NT2/D1 (cell line): Measurements from ENCODE around the gene HOXC12.
A peak's percentile ranks its signal among the peaks of the same experiment; 100 is the strongest.

Source experiments
- DNase-seq: peaks from one replicate; pipeline ENCODE4 v3.0.0-alpha.2; 2011; ENCODE audit warnings: low read depth, low spot score
- H3K27me3 ChIP-seq: 2 replicates; pipeline ENCODE4 v1.6.0; 2011; ENCODE audit warnings: mild to moderate bottlenecking; ENCODE audit not compliant: insufficient read length, insufficient read depth
- H3K36me3 ChIP-seq: 2 replicates; pipeline ENCODE4 v1.6.1; 2011; ENCODE audit warnings: mild to moderate bottlenecking, low read length, mixed read lengths; ENCODE audit not compliant: insufficient read depth, insufficient read length
- H3K4me1 ChIP-seq: 2 replicates; pipeline ENCODE4 v1.5.1; 2011; ENCODE audit not compliant: insufficient read depth, insufficient read length
- H3K4me3 ChIP-seq: 2 replicates; pipeline ENCODE4 v1.5.1; 2011; ENCODE audit warnings: low read depth; ENCODE audit not compliant: insufficient read length
- H3K9ac ChIP-seq: 2 replicates; pipeline ENCODE4 v1.6.0; 2011; ENCODE audit warnings: low read depth; ENCODE audit not compliant: insufficient read length
- H3K9me3 ChIP-seq: 2 replicates; pipeline ENCODE4 v1.5.1; 2011; ENCODE audit warnings: mild to moderate bottlenecking, low read length; ENCODE audit not compliant: insufficient read depth
- SUZ12 ChIP-seq: IDR thresholded peaks from 2 replicates; pipeline ENCODE4 v1.6.1; 2011; ENCODE audit not compliant: insufficient read length, insufficient read depth; ENCODE audit errors: extremely low read depth
- YY1 ChIP-seq: IDR thresholded peaks from 2 replicates; pipeline ENCODE4 v1.6.1; 2011; ENCODE audit not compliant: insufficient read length, insufficient read depth
- ZNF274 ChIP-seq: IDR thresholded peaks from 2 replicates; pipeline ENCODE4 v1.6.1; 2011; ENCODE audit warnings: mild to moderate bottlenecking, low read depth, low read length

Gene HOXC12

GRCh38 chr12:53950437-53950773 lies 4.3 kb upstream of the HOXC12 start:
- peaks cover 90% of the 10 kb centered on the region for H3K27me3 ChIP-seq
- peak overlapping the region; percentile 63 for H3K9ac ChIP-seq
- TF ChIP-seq SUZ12: no peak
- no peak for TF ChIP-seq ZNF274
- TF ChIP-seq YY1: no peak
- H3K36me3 ChIP-seq: peaks cover 1% of the 10 kb centered on the region
- H3K4me1 ChIP-seq: peaks cover 37% of the 10 kb centered on the region
- H3K9me3 ChIP-seq: no peaks in the 10 kb centered on the region
- H3K4me3 ChIP-seq: peak overlapping the region; percentile 22
- no peak for DNase-seq

GRCh38 chr12:53950789-53951576 lies 3.7 kb upstream of the HOXC12 start:
- H3K4me1 ChIP-seq: peaks cover 37% of the 10 kb centered on the region
- H3K36me3 ChIP-seq: no peaks in the 10 kb centered on the region
- no peaks in the 10 kb centered on the region for H3K9me3 ChIP-seq
- peaks cover 96% of the 10 kb centered on the region for H3K27me3 ChIP-seq
- peak overlapping the region; percentile 63 for H3K9ac ChIP-seq
- DNase-seq: no peak
- TF ChIP-seq ZNF274: no peak
- TF ChIP-seq YY1: no peak
- TF ChIP-seq SUZ12: no peak
- H3K4me3 ChIP-seq: peak overlapping the region; percentile 12

GRCh38 chr12:53951577-53952334 lies 2.9 kb upstream of the HOXC12 start:
- Histone ChIP-seq H3K4me1 (peaks cover 37% of the 10 kb centered on the region), H3K27me3 (peaks cover 99% of the 10 kb centered on the region), H3K9ac (peak overlapping the region; percentile 63), H3K4me3 (peak overlapping the region; percentile 12), H3K9me3 (no peaks in the 10 kb centered on the region), H3K36me3 (no peaks in the 10 kb centered on the region)
- DNase-seq: no peak
- TF ChIP-seq ZNF274 (no peak), YY1 (no peak), SUZ12 (peak; percentile 93)

- Histone ChIP-seq H3K9me3 (no peaks in the 10 kb centered on the region), H3K4me1 (peaks cover 37% of the 10 kb centered on the region), H3K9ac (no peak overlapping the region), H3K36me3 (no peaks in the 10 kb centered on the region), H3K4me3 (no peak overlapping the region), H3K27me3 (peaks cover 99% of the 10 kb centered on the region)
- no peak for DNase-seq
- TF ChIP-seq SUZ12 (no peak), YY1 (no peak), ZNF274 (no peak)
Measured at GRCh38 chr12:53952335-53952694, 2.4 kb upstream of the HOXC12 start.

GRCh38 chr12:53952871-53953734 lies 1.6 kb upstream of the HOXC12 start:
- peak; percentile 56 for DNase-seq
- H3K27me3 ChIP-seq: peaks cover 100% of the 10 kb centered on the region
- H3K4me3 ChIP-seq: no peak overlapping the region
- no peaks in the 10 kb centered on the region for H3K36me3 ChIP-seq
- H3K4me1 ChIP-seq: peaks cover 37% of the 10 kb centered on the region
- no peaks in the 10 kb centered on the region for H3K9me3 ChIP-seq
- peak overlapping the region; percentile 26 for H3K9ac ChIP-seq
- TF ChIP-seq YY1 (no peak), ZNF274 (no peak), SUZ12 (peak; percentile 62)

- Histone ChIP-seq H3K9me3 (no peaks in the 10 kb centered on the region), H3K4me1 (peaks cover 37% of the 10 kb centered on the region), H3K36me3 (no peaks in the 10 kb centered on the region), H3K9ac (no peak overlapping the region), H3K27me3 (peaks cover 100% of the 10 kb centered on the region), H3K4me3 (no peak overlapping the region)
- DNase-seq: no peak
- no peak for TF ChIP-seq YY1
- TF ChIP-seq ZNF274: no peak
- no peak for TF ChIP-seq SUZ12
Measured at GRCh38 chr12:53953831-53954693, 641 bp upstream of the HOXC12 start.
